Measurements from ENCODE around the gene OTOP1. TPM values are rescaled to one million over a fixed set of nuclear protein-coding genes. Genes with fewer than 3 reads are reported as not detected.
"Not testable (repeated sequence)": the region's sequence is repeated elsewhere in the genome, so short reads cannot be mapped to it uniquely, and the experiment has no call there.

Gene OTOP1
- total and polyA plus RNA-seq, 7 donors = not detected

DNA sequence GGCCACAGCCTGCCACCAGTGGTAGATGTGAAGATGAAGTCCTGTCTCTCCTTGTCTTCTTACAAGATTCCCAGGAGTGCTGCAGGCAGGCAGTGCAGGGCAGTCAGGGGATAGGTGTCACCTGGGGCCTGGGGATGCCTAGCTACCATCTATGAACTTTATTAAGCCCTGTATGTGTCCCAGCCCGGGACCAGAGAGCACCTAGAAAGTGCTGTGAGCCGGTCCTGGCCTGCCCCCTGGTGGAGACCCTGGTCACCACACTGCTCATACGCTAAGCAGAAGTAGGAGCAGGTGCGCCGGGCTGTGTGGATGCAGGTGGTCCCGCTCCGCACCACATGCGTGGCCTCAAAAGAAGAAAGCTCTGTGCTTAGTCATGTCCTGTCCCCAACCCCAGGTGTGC, 81.1 kb downstream of the OTOP1 start:
- TF ChIP-seq, protein P1, sequence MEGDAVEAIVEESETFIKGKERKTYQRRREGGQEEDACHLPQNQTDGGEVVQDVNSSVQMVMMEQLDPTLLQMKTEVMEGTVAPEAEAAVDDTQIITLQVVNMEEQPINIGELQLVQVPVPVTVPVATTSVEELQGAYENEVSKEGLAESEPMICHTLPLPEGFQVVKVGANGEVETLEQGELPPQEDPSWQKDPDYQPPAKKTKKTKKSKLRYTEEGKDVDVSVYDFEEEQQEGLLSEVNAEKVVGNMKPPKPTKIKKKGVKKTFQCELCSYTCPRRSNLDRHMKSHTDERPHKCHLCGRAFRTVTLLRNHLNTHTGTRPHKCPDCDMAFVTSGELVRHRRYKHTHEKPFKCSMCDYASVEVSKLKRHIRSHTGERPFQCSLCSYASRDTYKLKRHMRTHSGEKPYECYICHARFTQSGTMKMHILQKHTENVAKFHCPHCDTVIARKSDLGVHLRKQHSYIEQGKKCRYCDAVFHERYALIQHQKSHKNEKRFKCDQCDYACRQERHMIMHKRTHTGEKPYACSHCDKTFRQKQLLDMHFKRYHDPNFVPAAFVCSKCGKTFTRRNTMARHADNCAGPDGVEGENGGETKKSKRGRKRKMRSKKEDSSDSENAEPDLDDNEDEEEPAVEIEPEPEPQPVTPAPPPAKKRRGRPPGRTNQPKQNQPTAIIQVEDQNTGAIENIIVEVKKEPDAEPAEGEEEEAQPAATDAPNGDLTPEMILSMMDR (IDR thresholded peaks at IDR 0.05) = peak in 1 of 4 experiments; percentile 9
- H3K36me3 ChIP-seq; intact Hi-C loops (cut with DNase I); H3K4me1 ChIP-seq; H3K9me3 ChIP-seq; H3K4me3 ChIP-seq; H3K27ac ChIP-seq; DNase-seq: not testable (repeated sequence)
- H3K27me3 ChIP-seq = peaks cover 0 to 28% (median 0%) of the 10 kb centered on the region in 3 donors
- 0 to 3% methylated on average over 6 to 8 of the region's 8 CpGs for WGBS, 2 donors

DNA sequence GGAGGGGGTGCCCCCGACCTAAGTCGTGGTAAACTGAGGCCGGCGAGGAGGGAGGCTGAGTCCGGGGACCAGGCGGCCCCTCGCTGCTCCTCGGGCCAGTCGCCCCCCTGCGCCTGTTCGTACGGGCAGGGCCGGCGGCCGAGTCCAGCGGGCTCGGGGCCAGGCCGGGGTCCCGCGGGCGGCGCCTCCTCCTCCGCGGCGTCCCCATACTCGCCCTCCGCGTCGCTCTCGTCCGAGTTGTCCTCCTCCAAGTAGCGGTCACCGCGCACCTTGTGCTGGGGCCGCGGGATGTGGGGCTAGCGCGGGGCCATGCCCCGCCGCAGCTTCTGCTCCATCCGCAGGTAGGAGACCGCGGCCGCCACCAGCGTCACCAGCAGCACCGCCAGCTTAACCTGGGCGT, 83.4 kb downstream of the OTOP1 start:
- H3K36me3 ChIP-seq; H3K4me1 ChIP-seq; H3K27ac ChIP-seq; intact Hi-C loops (cut with DNase I); DNase-seq; H3K9me3 ChIP-seq: not testable (repeated sequence)
- H3K4me3 ChIP-seq = peak overlapping the region in 1 of 4 donors; percentile 9
- 2 to 3% methylated on average over 46 to 47 of the region's 47 CpGs for WGBS, 2 donors
- H3K27me3 ChIP-seq = peaks cover 0 to 26% (median 0%) of the 10 kb centered on the region in 3 donors

DNA sequence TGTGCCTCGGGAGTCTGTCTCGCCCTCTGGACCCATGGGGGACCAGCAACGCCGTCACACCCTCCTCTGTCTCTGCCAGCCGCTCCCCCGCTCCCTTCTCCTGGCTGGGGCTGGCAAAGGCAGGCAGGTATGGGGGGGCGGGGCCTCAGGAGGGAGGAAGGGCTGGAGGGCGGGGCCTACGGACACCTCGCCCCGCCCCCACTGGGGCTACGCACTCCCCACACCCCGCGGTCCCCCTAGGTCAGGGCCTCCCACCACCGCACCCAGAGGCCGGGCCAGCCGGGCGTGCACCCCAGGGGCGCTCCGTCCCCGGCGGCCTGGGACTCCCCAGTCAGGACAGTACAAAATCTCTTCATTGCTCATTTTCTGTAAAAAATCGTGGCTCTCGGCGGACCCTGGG, 84.0 kb downstream of the OTOP1 start:
- Histone ChIP-seq H3K27me3 (peaks cover 0 to 26% (median 0%) of the 10 kb centered on the region in 3 donors), H3K4me3 (peak overlapping the region in 1 of 4 donors; percentile 9)
- H3K36me3 ChIP-seq; H3K4me1 ChIP-seq; H3K9me3 ChIP-seq; intact Hi-C loops (cut with DNase I); DNase-seq; H3K27ac ChIP-seq: not testable (repeated sequence)
- 2 to 8% methylated on average over 25 of the region's 25 CpGs for WGBS, 2 donors

DNA sequence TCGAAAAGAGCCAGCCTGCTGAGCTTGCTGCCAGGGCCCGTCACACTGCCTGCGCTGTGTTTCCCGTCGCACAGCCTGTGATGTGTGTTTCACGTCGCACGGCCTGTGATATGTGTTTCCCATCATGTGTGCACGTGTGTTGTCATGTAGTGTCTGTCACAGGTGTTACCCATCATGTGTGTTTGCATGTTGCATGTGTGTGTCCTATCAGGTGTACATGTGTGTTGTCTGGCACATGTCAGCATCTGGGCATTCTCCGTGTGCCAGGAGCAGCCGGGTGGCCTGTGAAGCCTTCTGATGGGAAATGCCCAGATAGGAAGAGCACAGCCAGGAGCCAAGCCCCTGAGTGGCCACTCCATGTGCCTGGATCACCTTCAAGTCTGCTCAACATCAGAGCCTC, 85.5 kb downstream of the OTOP1 start:
- H3K36me3 ChIP-seq; H3K27ac ChIP-seq; DNase-seq; H3K9me3 ChIP-seq; H3K4me3 ChIP-seq; intact Hi-C loops (cut with DNase I); H3K4me1 ChIP-seq: not testable (repeated sequence)
- peaks cover 0 to 19% (median 0%) of the 10 kb centered on the region in 3 donors for H3K27me3 ChIP-seq
- 85 to 94% methylated on average over 11 of the region's 11 CpGs for WGBS, 2 donors

Other genes with a start within 250 kb of the OTOP1 start
- gene TMEM128, start 21.3 kb upstream of the OTOP1 start, total RNA-seq = 10 to 100 TPM; 11.1 to 23.5 (median 22.6) TPM
- 10 to 100 TPM; 20.8 to 33.0 (median 20.8) TPM for gene TMEM128, start 21.3 kb upstream of the OTOP1 start, polyA plus RNA-seq
- 10 to 100 TPM; 11.4 to 18.2 (median 14.8) TPM for gene LYAR, start 63.2 kb upstream of the OTOP1 start, total RNA-seq
- 10 to 100 TPM in 1 of 3 donors, 1 to 10 TPM in 2; 3.6 to 19.9 (median 9.0) TPM for gene LYAR, start 63.2 kb upstream of the OTOP1 start, polyA plus RNA-seq
- gene ZBTB49, start 63.3 kb upstream of the OTOP1 start, total RNA-seq = 1 to 10 TPM; 4.1 to 6.2 (median 4.6) TPM
- gene ZBTB49, start 63.3 kb upstream of the OTOP1 start, polyA plus RNA-seq = 1 to 10 TPM in 2 of 3 donors, under 1 TPM in 1; 0.69 to 2.8 (median 1.2) TPM
- 1 to 10 TPM; 2.3 to 9.6 (median 5.6) TPM for gene NSG1, start 160.2 kb upstream of the OTOP1 start, total RNA-seq
- gene NSG1, start 160.2 kb upstream of the OTOP1 start, polyA plus RNA-seq = 1 to 10 TPM; 1.4 to 3.8 (median 1.8) TPM

Measured in sigmoid colon (tissue), 7 donors.